BLaER1 treated with 17β-estradiol and CSF1 and Interleukin-3, amounts not matched to agents 10 nM and 100 nM (cell line): ENCODE measurements around the gene FAM193A.
"Not testable (repeated sequence)": the region's sequence is repeated elsewhere in the genome, so short reads cannot be mapped to it uniquely, and the experiment has no call there.

ENCODE experiments used
- H3K27ac ChIP-seq, 11 experiments: shearing (Covaris generic); formaldehyde crosslinking; 2 replicates each; pipeline ENCODE4 v1.8.1; 2022
- H3K27me3 ChIP-seq, 11 experiments: shearing (Covaris generic); formaldehyde crosslinking; 2 replicates each; pipeline ENCODE4 v1.8.1; 2022
- H3K36me3 ChIP-seq, 11 experiments: shearing (Covaris generic); formaldehyde crosslinking; 2 replicates each; pipeline ENCODE4 v1.8.1; 2022
- H3K4me1 ChIP-seq, 10 experiments: shearing (Covaris generic); formaldehyde crosslinking; 2 replicates each; pipeline ENCODE4 v1.8.1; 2022
- H3K4me2 ChIP-seq, 11 experiments: shearing (Covaris generic); formaldehyde crosslinking; 2 replicates each; pipeline ENCODE4 v1.8.1; 2022
- H3K4me3 ChIP-seq, 10 experiments: shearing (Covaris generic); formaldehyde crosslinking; 2 replicates each; pipeline ENCODE4 v1.8.1; 2022
- H3K9ac ChIP-seq, 11 experiments: shearing (Covaris generic); formaldehyde crosslinking; 2 replicates each; pipeline ENCODE4 v1.8.1; 2022
- H3K9me3 ChIP-seq, 11 experiments: shearing (Covaris generic); formaldehyde crosslinking; replicated peaks in 1 of 11; 2 replicates each; pipeline ENCODE4 v1.8.1; 2022
- H4K20me1 ChIP-seq, 11 experiments: shearing (Covaris generic); formaldehyde crosslinking; 2 replicates each; pipeline ENCODE4 v1.8.1; 2022
- Cebpa-rat ChIP-seq, 11 experiments: shearing (Covaris generic); IDR thresholded peaks; 2 replicates each; pipeline ENCODE4 v1.8.1; 2022

Gene FAM193A

DNA sequence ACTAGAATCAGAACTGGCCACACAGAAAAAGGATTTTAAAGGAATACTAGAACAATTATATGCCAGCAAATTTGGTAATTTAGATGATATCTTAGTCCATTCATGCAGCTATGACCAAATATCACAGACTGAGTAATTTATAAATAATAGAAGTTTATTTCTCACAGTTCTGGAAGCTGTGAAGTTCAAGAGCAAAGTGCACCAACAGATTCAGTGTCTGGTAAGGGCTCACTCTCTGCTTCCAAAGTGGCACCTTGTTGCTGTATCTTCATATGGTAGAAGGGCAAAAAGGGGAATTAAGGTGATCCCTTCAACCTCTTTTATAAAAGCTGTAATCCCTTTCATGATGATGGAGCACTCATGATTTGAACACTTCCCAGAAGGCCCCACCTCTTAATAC is 199.4 kb downstream of the FAM193A start:
- no peak for TF ChIP-seq Cebpa-rat (IDR thresholded peaks at IDR 0.05)
- Histone ChIP-seq H3K27ac (no peak overlapping the region), H3K9me3 (peaks cover 13 to 24% (median 22%) of the 10 kb centered on the region in 11 experiments), H3K36me3 (peaks cover 30 to 69% (median 62%) of the 10 kb centered on the region in 11 experiments), H3K27me3 (no peaks in the 10 kb centered on the region), H3K4me2 (no peak overlapping the region), H3K9ac (no peak overlapping the region), H3K4me3 (no peak overlapping the region), H4K20me1 (peaks cover 0 to 36% (median 14%) of the 10 kb centered on the region in 11 experiments; a peak in 14 of 22 replicates), H3K4me1 (peaks cover 0 to 23% (median 8%) of the 10 kb centered on the region in 10 experiments; a peak in 10 of 20 replicates)

DNA sequence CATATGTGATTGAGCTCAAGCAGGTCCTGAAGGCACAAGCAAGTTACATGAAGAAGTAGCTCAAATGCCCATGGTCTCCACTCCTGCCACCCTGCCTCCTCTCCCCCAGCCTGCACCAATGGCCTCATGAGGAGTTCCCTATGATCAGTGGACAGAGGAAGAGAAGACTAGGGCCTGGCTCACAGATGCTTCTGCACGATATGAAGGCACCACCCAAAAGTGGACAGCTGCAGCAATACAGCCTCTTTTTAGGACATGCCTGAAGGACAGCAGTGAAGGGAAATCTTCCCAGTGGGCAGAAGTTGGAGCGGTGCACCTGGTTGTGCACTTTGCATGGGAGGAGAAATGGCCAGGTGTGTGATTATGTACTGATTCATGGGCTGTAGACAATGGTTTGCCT is 201.8 kb downstream of the FAM193A start:
- not testable (repeated sequence) for H3K4me2 ChIP-seq, H3K9ac ChIP-seq, H3K4me3 ChIP-seq, H3K27ac ChIP-seq, H3K27me3 ChIP-seq
- Histone ChIP-seq H3K4me1 (peaks cover 24 to 41% (median 31%) of the 10 kb centered on the region in 10 experiments), H3K36me3 (peaks cover 29 to 69% (median 61%) of the 10 kb centered on the region in 11 experiments), H4K20me1 (peaks cover 15 to 45% (median 30%) of the 10 kb centered on the region in 11 experiments; a peak in 21 of 22 replicates), H3K9me3 (peaks cover 13 to 24% (median 22%) of the 10 kb centered on the region in 11 experiments)

DNA sequence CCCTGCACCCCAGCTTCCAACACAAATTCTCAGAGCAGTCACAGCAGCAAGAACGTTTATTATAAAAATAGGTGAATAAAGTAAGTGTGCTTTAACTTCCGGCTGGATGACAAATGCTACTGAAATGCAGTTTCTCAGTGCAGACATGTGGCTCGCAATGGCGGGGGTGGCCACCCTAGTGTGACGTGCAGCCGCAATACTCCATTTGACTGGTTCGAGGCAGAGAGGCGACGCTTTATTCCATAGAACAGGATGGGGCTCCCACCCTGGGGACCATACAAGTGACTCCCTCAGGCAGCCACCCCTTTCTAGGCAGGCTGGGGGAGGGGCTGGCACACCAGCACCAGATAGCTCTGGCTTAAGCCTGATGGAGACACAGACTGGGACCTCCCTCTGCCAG is 205.2 kb downstream of the FAM193A start:
- H3K9ac ChIP-seq, result peak overlapping the region in 4 of 11 experiments; percentile 3 to 29 (median 14); a peak in 3 of 22 replicates

DNA sequence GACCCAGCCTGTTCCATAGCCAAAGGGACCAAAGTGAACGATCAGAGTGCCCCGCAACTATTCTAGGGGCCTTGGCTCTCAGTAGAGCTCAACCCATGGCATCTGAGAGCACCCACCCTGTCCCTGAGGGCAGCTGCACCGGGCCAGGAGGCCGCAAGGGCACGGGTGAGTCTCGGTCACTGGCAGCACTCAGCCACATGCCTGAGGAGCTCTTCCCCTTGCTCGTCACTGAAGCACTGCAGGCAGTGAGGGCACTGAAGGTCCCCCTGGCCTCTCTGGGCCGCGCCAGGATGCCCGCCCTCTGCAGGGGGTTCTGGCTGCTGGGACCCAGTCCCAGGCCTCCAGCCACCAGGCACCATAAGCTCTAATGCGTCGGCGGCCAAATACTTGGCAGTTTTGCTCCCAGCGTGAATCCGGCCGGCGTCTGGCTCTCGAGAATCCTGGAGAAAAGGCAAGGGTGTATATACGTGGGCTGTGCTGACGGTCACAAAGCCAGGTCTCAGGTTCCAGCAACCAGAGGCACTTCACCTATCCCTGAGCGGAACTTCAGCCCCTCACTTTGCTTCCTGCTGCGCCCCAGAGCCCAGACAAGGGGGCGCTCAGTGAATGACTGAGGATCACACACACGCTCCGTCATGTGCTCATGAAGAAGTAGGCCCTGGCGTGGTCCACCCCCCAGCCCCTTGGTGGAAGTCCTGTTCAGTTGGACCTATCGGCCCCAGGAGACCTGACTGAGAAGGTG is 205.8 kb downstream of the FAM193A start:
- Histone ChIP-seq H3K4me2 (peak overlapping the region; percentile 18 to 56 (median 43); a peak in 20 of 22 replicates), H4K20me1 (peaks cover 50 to 74% (median 64%) of the 10 kb centered on the region in 11 experiments; a peak in 21 of 22 replicates), H3K4me1 (peaks cover 50 to 62% (median 60%) of the 10 kb centered on the region in 10 experiments), H3K27ac (peak overlapping the region in 6 of 11 experiments; percentile 5 to 46 (median 20); a peak in 8 of 22 replicates), H3K9me3 (peaks cover 0 to under 1% (median 0%) of the 10 kb centered on the region in 11 experiments; a peak in 1 of 22 replicates), H3K9ac (peak overlapping the region in 4 of 11 experiments; percentile 3 to 29 (median 14); a peak in 3 of 22 replicates), H3K27me3 (no peaks in the 10 kb centered on the region), H3K4me3 (no peak overlapping the region), H3K36me3 (peaks cover 53 to 78% (median 62%) of the 10 kb centered on the region in 11 experiments)
- no peak for TF ChIP-seq Cebpa-rat (IDR thresholded peaks at IDR 0.05)

More for the DNA sequence above, 205.2 kb downstream of the FAM193A start:
- H3K4me3 ChIP-seq, result no peak overlapping the region
- peaks cover 48 to 71% (median 60%) of the 10 kb centered on the region in 11 experiments for H3K36me3 ChIP-seq
- H3K27ac ChIP-seq, result peak overlapping the region in 6 of 11 experiments; percentile 4 to 46 (median 14); a peak in 6 of 22 replicates
- H3K4me1 ChIP-seq, result peaks cover 44 to 56% (median 54%) of the 10 kb centered on the region in 10 experiments
- H3K4me2 ChIP-seq, result peak overlapping the region; percentile 18 to 56 (median 43); a peak in 19 of 22 replicates
- TF ChIP-seq Cebpa-rat (IDR thresholded peaks at IDR 0.05), result no peak
- H3K27me3 ChIP-seq, result no peaks in the 10 kb centered on the region
- H3K9me3 ChIP-seq, result peaks cover 3 to 6% (median 5%) of the 10 kb centered on the region in 11 experiments; a peak in 20 of 22 replicates
- peaks cover 44 to 68% (median 58%) of the 10 kb centered on the region in 11 experiments; a peak in 21 of 22 replicates for H4K20me1 ChIP-seq

DNA sequence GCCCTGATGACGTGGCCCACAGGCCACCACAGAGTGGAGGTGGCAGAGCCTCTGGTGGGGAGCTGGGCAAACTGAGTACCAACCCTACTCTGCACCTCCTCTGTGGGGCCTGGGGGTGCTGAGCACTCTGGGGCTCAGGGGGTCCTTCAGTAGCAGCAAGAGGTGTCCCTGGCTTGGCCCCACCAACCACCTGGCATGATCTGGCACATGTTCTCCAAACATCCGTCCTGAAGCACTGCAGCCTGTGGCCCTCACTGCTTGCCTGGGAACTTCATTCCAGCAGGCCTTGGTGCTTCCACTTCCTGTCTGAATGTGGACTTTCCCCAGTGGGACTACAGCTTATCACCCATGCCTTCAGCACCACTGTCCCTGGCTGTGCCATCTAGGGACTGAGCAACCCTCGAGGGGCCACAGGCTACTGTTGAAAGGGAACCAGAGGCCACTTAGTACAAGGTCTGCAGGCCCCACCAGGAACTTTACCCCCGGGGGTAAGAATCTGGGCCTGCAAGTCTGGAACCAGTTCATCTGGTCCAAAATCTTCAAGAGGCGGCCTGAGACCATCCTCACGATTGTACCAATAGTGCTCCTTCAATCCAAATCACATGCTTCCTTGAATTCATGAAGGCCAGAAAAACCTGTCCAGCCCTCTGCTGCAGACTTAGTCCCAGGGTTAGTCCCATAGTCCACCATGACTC is 206.5 kb downstream of the FAM193A start:
- H3K27ac ChIP-seq, result peak overlapping the region in 5 of 11 experiments; percentile 4 to 46 (median 15); a peak in 4 of 22 replicates
- H3K4me3 ChIP-seq, result no peak overlapping the region
- TF ChIP-seq Cebpa-rat (IDR thresholded peaks at IDR 0.05), result no peak
- H4K20me1 ChIP-seq, result peaks cover 57 to 81% (median 71%) of the 10 kb centered on the region in 11 experiments; a peak in 21 of 22 replicates
- H3K27me3 ChIP-seq, result no peaks in the 10 kb centered on the region
- peak overlapping the region in 10 of 11 experiments; percentile 13 to 56 (median 32); a peak in 15 of 22 replicates for H3K4me2 ChIP-seq
- H3K9me3 ChIP-seq, result no peaks in the 10 kb centered on the region
- H3K4me1 ChIP-seq, result peaks cover 57 to 70% (median 67%) of the 10 kb centered on the region in 10 experiments
- H3K9ac ChIP-seq, result 0 out of 22 replicates have a peak overlapping the region, but pooled peaks of 1 of the 11 experiments have one; percentile 1
- H3K36me3 ChIP-seq, result peaks cover 59 to 79% (median 68%) of the 10 kb centered on the region in 11 experiments

DNA sequence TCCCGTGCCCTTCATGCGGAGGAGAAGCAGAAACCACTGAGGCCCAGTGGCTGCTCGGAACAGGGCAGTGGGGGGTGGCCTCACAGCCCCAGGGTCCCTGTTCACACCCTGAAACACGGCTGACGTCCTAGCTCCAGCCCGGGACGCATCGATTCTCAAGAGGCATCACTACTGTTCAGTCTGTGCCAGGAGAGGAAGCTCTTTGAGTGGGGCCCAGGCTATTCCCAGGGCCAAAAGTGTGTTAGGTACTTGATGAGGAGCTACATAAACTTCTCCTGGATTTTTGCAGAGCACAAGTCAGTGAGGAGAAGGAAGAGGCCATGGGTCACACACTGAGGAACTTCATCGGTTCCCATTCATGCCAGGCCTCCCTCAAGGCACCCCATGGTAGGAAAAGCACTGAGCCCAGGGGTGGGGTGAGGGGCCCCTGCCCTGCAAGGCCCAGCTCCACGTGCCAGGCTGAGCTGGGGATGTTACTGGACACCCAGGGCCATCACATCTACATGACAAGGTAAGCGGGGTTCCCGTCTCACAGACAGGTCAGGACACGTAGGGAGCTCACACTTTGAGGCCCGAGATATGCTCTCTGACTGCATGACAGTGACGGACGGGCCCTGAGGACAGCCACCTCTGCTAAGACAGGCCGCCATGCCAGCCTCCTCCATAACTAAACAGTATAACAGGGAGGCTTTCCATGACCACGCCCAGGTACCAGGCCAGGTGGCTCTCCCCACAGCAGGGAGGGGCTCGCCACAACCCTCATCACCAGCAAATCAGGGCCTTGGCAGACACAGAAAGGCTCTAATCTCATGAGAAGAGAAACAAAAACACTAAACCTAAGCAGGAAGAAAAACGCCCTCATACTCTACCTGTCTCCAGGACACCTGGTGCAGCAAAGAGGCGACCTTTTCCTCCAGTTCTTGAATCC is 207.3 kb downstream of the FAM193A start:
- Histone ChIP-seq H3K4me3 (no peak overlapping the region), H3K27me3 (no peaks in the 10 kb centered on the region), H3K9ac (peak overlapping the region in 1 of 11 experiments; percentile 1; a peak in 1 of 22 replicates), H3K36me3 (peaks cover 59 to 78% (median 68%) of the 10 kb centered on the region in 11 experiments), H3K27ac (peak overlapping the region in 3 of 11 experiments; percentile 4 to 20 (median 12); a peak in 4 of 22 replicates), H3K4me2 (peak overlapping the region in 10 of 11 experiments; percentile 13 to 42 (median 30); a peak in 11 of 22 replicates), H3K9me3 (no peaks in the 10 kb centered on the region), H4K20me1 (peaks cover 65 to 89% (median 79%) of the 10 kb centered on the region in 11 experiments; a peak in 21 of 22 replicates), H3K4me1 (peaks cover 65 to 78% (median 76%) of the 10 kb centered on the region in 10 experiments)
- TF ChIP-seq Cebpa-rat (IDR thresholded peaks at IDR 0.05), result no peak

DNA sequence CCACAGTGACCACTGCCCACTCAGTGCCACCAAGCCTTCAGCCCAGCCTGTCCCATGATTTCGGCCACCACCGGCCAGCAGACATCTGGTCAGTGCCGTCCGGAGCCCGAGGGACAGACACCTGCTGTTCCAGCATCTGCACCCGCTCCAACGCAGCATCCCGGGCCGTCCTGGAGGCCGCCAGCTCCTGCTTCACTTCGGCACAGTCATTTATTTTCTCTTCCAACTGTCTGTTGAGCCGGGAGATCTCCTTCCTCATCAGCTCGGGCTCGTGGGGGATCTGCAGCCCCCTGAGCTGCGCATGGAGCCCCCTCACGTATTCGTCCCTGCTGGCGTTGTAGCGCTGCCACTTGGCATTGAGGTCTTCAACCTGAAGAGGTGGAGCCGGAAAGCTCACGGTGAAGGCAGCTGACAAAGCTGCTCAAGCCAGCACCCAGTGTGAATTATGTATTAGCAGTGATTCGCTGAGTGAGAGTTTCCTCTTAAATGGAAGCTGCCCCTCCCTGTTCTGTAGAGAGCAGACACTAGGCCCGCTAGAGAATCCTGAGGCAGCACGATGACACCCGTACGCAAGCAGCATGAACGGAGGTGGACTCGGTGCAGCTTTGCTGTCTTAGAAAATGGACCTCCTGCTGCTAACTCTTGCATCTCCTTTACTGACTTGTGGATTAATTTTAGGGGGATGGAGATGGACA is 208.3 kb downstream of the FAM193A start:
- H3K4me1 ChIP-seq, result peaks cover 75 to 86% (median 85%) of the 10 kb centered on the region in 10 experiments
- H3K27me3 ChIP-seq, result no peaks in the 10 kb centered on the region
- no peaks in the 10 kb centered on the region for H3K9me3 ChIP-seq
- H3K9ac ChIP-seq, result peak overlapping the region in 3 of 11 experiments; percentile 61 to 69 (median 66); a peak in 2 of 22 replicates
- no peak for TF ChIP-seq Cebpa-rat (IDR thresholded peaks at IDR 0.05)
- H3K4me3 ChIP-seq, result no peak overlapping the region
- H3K27ac ChIP-seq, result peak overlapping the region in 5 of 11 experiments; percentile 66 to 81 (median 77); a peak in 7 of 22 replicates
- peaks cover 61 to 83% (median 71%) of the 10 kb centered on the region in 11 experiments for H3K36me3 ChIP-seq
- peak overlapping the region in 6 of 11 experiments; percentile 84 to 95 (median 90); a peak in 8 of 22 replicates for H3K4me2 ChIP-seq
- H4K20me1 ChIP-seq, result peaks cover 73 to 99% (median 89%) of the 10 kb centered on the region in 11 experiments; a peak in 21 of 22 replicates
